SU-DHL-6 (cell line): ENCODE measurements around the gene HELZ.

Experiments
- EZH2phosphoT487 ChIP-seq: fragments of 200-600 bp; sonication (generic), shearing (Covaris generic); conservative IDR thresholded peaks from 2 replicates; pipeline ENCODE4 v1.6.1; 2018; ENCODE audit warnings: mild to moderate bottlenecking, antibody characterized with exemption, low read length, moderate library complexity, mixed read lengths
- TF ChIP-seq, protein P1 (sequence below): fragments of 200-600 bp; sonication (generic); IDR thresholded peaks from one replicate; pipeline ENCODE4 v1.5.1; 2017; ENCODE audit warnings: antibody characterized with exemption, mild to moderate bottlenecking, low read length, moderate library complexity; ENCODE audit not compliant: insufficient read depth, poor library complexity, severe bottlenecking

DNA sequence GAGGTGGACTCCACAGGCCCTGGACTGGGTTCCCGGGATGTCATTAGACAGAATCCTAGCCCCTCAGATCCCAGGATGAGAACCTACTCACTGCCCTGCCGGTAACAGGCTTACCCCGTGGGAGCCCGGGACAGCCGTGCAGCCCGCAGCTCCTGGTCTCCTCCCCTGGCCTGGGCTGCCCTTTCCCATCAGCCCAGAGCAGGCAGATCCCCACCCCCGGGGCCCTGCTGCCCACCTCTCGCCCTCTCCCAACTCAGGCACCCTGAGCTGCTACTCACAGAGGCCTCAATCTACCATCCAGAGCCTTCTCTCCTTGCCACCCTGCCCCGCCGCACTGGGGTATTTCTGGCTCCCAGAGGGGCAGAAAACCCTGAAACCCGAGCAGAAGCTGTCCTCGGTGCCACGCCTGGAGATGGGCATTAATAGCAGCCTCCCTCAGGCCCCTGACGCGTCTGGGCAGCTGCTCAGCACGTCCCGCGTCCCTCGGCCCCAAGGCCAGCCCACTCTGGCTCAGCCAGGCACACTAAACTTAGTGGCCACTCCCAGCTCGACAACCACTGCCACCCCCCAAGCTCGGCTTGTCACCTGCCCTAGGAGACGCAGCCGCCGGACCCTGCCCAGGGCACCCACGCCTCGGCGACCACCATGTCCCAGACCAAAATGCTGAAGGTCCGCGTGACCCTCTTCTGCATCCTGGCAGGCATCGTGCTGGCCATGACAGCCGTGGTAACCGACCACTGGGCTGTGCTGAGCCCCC lies 200.8 kb downstream of the HELZ start, which contains the start of gene CACNG1:
- TF ChIP-seq, protein P1, sequence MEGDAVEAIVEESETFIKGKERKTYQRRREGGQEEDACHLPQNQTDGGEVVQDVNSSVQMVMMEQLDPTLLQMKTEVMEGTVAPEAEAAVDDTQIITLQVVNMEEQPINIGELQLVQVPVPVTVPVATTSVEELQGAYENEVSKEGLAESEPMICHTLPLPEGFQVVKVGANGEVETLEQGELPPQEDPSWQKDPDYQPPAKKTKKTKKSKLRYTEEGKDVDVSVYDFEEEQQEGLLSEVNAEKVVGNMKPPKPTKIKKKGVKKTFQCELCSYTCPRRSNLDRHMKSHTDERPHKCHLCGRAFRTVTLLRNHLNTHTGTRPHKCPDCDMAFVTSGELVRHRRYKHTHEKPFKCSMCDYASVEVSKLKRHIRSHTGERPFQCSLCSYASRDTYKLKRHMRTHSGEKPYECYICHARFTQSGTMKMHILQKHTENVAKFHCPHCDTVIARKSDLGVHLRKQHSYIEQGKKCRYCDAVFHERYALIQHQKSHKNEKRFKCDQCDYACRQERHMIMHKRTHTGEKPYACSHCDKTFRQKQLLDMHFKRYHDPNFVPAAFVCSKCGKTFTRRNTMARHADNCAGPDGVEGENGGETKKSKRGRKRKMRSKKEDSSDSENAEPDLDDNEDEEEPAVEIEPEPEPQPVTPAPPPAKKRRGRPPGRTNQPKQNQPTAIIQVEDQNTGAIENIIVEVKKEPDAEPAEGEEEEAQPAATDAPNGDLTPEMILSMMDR: no peak
- TF ChIP-seq EZH2phosphoT487: no peak
